HG02943 (cell line): Measurements from ENCODE around the gene MARF1.
"Not testable (repeated sequence)": the region's sequence is repeated elsewhere in the genome, so short reads cannot be mapped to it uniquely, and the experiment has no call there.

Experiments used
- ATAC-seq: cut with Tn5 transposase; IDR thresholded peaks from one replicate; pipeline ENCODE4 v1.9.1; 2021; ENCODE audit warnings: mild to moderate bottlenecking, low read depth, moderate library complexity; ENCODE audit not compliant: unreplicated experiment

Gene MARF1

DNA sequence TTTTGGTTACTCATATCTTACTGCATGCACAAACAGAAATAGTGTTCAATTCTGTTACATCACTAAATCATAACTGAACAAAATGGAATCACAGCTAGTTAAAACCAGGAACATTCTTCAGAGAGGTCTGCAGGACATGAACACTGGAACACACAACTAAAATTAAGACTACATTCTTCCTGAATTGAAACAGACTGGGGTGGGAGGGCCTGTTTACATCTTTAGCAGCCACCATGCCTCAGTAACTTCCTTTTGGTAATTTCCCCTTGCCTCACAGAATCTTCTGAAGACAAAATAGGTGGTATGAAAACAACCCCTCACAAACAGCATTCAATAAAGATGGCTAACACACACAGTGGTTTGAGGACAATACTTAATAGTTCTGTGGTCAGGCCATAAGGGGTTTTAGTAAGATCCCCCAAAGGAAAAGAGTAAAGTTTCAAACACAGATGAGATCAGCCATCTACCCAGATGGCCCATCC, 6.5 kb downstream of the MARF1 start:
- no peak for ATAC-seq

DNA sequence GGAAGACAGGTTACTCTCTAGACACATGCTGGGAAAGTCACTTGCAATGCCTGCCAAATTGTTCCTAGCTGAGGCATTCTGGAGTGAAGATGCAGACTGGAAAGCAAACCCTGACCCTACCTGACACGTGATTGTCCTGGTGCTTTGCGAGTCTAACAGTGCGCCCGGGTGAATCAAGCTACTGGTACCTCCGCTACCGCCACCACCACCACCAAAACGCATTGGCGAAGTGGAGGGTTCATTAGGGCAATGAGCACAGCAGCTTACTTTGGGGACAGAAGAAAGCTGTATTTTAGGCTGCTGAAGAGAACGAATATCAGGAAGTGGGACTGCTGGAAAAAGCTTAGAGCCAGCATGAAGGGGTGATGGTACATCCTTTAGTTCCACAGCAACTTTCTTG, 7.0 kb downstream of the MARF1 start:
- ATAC-seq = no peak

GRCh38 chr16:15631730-15632409, 11.1 kb downstream of the MARF1 start:
- ATAC-seq = no peak

GRCh38 chr16:15621889-15622288, 21.1 kb downstream of the MARF1 start:
- no peak for ATAC-seq

DNA sequence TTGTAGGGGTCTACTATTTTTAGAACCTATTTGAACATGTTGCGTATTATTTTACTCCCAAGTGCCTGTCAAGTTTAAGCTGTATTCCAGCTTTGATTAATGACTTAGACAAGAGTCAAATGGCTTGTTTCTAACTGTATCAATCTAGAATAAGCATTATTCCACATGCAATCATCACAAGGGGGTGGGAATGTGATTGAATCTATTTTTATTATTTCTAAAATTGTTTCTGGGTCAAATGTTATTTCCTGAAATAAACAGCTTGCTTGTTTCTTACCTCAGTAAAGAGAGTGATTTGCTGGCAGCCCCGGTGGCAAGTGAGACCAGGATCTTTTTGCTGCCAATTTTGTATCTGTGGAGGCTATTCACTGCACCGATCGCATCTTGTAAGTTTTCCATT, 21.5 kb downstream of the MARF1 start:
- no peak for ATAC-seq

- no peak for ATAC-seq
Observed at GRCh38 chr16:15620611-15621195, 22.3 kb downstream of the MARF1 start.

DNA sequence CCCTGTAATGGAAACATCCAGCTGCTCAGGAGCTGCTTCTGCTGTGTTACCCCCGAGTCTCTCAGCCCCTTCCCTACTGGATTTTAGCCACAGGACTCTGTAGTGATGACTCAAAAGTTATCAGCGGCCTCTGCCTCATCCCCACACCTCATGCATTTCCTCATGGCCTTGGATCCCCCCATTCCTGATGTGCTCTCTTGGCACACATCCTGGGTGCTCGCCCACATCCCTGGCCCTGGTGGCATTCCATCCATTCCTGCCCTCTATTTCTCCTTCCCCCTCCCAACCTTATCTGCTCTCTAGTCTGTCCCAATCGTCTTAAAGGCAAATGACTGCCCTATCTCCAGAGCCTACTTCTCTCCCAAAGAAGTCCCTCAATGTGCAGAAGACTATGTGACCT, 24.6 kb downstream of the MARF1 start:
- no peak for ATAC-seq

GRCh38 chr16:15617901-15618300, 25.1 kb downstream of the MARF1 start:
- ATAC-seq = no peak

DNA sequence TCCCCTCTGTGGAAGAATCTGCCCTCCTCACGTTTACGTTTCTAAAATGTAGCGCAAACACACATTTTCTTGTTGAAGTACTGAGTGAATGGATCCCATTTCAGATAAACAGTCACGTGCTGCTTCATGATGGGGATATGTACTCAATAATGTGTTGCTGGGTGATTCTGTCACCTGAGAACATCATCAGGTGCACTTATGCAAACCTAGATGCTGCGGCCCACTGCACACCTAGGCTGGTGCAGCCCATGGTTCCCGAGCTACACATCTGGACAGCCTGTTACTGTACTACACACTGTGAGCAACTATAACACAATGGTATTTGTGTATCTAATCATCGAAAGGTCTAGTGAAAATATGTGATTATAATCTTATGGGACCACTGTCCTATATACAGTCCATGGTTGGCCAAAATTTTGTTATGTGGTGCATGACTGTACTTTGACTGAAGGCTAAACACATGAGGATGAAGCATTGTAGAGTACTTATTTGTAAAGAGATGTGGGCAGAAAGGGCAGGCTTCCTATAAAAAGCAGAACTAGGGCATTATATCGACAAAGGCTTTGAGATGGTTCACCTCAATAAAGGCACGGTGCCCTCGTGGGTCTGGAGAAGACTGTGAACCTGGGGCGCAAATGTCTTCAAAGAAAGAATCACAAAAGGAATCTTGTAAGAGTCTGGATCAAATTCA, 26.3 kb downstream of the MARF1 start:
- no peak for ATAC-seq

- no peak for ATAC-seq
Observed at GRCh38 chr16:15616012-15616411, 26.9 kb downstream of the MARF1 start.

DNA sequence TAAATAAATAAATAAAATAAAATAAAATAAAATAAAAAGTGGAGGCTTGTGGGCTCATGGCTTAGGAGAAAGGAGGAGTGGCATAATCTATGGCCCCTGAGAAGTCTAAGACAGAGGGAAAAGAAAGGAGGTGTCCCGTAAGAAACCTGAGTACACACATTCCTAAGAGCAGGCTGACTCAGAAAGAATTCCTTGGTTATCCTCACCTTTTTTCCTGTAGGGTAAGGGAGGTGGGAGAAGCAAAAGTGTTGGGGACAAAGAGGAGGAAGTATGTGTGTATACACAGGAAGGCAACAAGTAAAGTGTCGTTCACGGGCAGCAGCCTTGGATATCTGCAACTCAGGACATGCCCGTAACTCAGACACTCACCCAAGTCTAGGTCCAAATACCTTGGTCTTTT, 29.3 kb downstream of the MARF1 start:
- ATAC-seq = no peak

DNA sequence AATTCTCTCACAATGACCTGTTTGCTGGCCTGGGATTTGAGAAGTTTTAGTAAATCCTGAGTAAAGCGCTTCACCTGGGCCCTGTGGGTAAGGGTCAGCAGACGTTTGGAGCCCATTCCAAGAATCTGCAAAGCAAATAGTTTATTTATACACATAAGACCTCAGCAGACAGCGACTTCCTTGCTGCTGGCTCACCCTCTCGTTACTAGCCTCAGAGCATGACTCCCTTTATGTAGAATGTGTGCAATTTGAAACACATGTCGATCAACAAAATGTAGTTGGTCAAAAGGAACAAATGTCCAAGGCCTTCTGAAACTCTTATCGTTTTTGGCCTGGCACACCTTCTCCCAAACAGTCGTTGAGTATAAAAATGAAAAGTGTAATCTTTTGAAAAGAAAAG, 31.3 kb downstream of the MARF1 start:
- no peak for ATAC-seq

- ATAC-seq = no peak
Observed at GRCh38 chr16:15610369-15610871, 32.5 kb downstream of the MARF1 start.

- ATAC-seq = no peak
Observed at GRCh38 chr16:15609286-15609649, 33.7 kb downstream of the MARF1 start.

DNA sequence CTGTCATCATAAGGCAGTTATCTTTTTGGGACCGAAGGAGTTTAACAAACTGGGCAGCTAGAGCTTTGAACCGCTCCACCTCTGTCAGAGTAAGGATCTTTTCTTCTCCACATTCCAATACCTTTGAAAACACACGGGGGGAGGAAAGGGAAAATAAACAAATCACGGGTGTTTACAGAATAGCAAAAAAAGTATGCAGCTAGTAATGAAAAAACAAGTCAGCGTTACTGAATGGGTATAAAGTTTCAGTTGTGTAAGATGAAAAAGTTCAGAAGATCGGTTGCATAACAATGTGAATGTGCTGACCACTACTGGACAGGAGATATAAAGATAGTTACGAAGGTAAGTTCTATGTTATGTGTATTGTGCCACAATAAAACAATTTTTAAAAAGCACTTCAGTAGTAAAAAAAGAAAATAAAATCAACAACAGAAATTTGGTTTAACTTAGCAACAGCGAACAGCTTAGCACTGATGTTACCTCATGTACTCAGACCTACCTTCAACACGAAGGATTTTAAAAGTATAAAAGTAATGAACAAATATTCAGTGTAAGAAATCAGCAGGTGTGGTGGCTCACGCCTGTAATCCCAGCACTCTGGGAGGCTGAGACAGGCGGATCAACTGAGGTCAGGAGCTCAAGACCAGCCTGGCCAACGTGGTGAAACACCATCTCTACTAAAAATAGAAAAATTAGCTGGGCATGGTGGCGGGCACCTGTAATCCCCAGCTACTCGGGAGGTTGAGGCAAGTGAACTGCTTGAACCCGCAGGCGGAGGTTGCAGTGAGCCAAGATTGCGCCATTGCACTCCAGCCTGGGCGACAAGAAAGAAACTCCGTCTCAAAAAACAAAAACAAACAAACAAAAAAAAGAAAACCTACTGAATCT, 34.3 kb downstream of the MARF1 start:
- no peak for ATAC-seq

GRCh38 chr16:15607700-15608396, 35.1 kb downstream of the MARF1 start:
- no peak for ATAC-seq

GRCh38 chr16:15607221-15607699, 35.7 kb downstream of the MARF1 start:
- not testable (repeated sequence) for ATAC-seq

- no peak for ATAC-seq
Observed at GRCh38 chr16:15606518-15607220, 36.3 kb downstream of the MARF1 start.

GRCh38 chr16:15605839-15606517, 37.0 kb downstream of the MARF1 start:
- ATAC-seq = no peak
